PC-9 (cell line): ENCODE measurements around the gene SEC16A.

Experiments used
- CTCF ChIP-seq: fragments of 200-600 bp; sonication (generic); conservative IDR thresholded peaks from 2 replicates; pipeline ENCODE4 v1.6.1; 2017; ENCODE audit warnings: mixed run types, antibody characterized with exemption, mild to moderate bottlenecking, moderate library complexity
- EZH2 ChIP-seq: fragments of 200-600 bp; sonication (generic); IDR thresholded peaks from 2 replicates; pipeline ENCODE4 v1.8.0; 2017; ENCODE audit warnings: antibody characterized with exemption, low read depth

- TF ChIP-seq CTCF (no peak), EZH2 (no peak)
These were observed 16.7 kb downstream of the SEC16A start for GRCh38 chr9:136466155-136466541.
